ENCODE results near the gene SAMD4A.

DNA sequence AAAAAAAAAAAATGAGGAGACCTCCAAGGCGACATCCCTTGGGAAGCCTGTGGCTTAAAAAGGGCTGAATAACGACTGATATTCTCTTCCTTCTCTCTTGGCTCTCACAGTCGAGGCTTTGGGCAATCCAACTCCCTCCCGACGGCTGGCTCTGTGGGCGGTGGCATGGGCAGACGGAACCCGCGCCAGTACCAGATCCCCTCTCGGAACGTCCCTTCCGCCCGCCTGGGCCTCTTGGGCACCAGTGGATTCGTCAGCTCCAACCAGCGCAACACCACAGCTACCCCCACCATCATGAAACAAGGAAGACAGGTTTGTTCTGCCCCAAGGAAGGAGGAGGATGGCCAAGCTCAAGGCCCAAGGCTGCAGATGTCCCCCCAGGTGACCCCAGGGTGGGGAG is 207.9 kb downstream of the SAMD4A start:
- TF ChIP-seq, protein P1, sequence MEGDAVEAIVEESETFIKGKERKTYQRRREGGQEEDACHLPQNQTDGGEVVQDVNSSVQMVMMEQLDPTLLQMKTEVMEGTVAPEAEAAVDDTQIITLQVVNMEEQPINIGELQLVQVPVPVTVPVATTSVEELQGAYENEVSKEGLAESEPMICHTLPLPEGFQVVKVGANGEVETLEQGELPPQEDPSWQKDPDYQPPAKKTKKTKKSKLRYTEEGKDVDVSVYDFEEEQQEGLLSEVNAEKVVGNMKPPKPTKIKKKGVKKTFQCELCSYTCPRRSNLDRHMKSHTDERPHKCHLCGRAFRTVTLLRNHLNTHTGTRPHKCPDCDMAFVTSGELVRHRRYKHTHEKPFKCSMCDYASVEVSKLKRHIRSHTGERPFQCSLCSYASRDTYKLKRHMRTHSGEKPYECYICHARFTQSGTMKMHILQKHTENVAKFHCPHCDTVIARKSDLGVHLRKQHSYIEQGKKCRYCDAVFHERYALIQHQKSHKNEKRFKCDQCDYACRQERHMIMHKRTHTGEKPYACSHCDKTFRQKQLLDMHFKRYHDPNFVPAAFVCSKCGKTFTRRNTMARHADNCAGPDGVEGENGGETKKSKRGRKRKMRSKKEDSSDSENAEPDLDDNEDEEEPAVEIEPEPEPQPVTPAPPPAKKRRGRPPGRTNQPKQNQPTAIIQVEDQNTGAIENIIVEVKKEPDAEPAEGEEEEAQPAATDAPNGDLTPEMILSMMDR (IDR thresholded peaks at IDR 0.05): no peak
- TF ChIP-seq POLR2A (IDR thresholded peaks at IDR 0.05) (no peak), POLR2AphosphoS5 (IDR thresholded peaks at IDR 0.05) (no peak), EP300 (IDR thresholded peaks at IDR 0.05) (no peak)

Measured in stomach (tissue), 4 donors.